Activated CD4-positive, alpha-beta T cell treated with anti-CD3 and anti-CD28 coated beads, Interleukin-2, amount 50 U/mL, for 48 hours (primary cell): ENCODE results near the gene PLEKHN1.
A peak's percentile ranks its signal among the peaks of the same experiment; 100 is the strongest.
"Not testable (repeated sequence)": the region's sequence is repeated elsewhere in the genome, so short reads cannot be mapped to it uniquely, and the experiment has no call there.

ENCODE experiments used
- DNase-seq, 2 experiments: peaks; one replicate each; pipeline ENCODE4 v3.0.0-alpha.2; 2020

Gene PLEKHN1

DNA sequence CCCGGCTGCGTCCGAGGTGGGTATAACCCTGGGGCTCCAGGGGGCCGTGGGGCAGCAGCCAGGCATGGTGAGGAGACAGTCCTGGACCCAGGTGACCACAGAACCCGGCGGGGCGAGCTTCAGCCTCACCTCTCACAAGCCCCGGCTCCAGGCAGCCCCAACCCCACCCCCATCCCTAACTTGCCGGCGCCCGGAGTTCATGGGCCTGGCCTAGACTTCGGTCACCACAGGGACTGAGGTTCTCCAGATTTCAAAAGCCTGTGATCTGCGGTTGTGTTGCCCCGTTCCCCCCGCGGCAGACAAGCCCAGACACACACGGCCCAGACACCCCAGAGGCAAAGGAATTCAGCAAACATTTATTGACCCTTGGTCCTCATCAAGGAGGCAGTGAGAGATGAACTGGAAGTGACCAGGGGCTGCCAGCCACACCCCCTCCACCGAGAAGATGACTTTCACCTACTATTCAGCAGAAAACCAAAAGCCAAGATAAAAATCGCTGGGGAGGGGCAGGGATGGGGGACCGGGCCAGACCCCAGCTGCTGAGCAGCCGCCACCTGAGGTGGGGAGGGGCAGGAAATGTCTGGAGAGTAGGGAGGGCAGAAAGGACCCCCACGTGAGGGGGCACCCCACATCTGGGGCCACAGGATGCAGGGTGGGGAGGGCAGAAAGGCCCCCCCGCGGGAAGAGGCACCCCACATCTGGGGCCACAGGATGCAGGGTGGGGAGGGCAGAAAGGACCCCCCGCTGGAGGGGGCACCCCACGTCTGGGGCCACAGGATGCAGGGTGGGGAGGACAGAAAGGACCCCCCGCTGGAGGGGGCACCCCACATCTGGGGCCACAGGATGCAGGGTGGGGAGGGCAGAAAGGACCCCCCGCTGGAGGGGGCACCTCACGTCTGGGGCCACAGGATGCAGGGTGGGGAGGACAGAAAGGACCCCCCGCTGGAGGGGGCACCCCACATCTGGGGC, 29.7 kb downstream of the PLEKHN1 start:
- no peak for DNase-seq

DNA sequence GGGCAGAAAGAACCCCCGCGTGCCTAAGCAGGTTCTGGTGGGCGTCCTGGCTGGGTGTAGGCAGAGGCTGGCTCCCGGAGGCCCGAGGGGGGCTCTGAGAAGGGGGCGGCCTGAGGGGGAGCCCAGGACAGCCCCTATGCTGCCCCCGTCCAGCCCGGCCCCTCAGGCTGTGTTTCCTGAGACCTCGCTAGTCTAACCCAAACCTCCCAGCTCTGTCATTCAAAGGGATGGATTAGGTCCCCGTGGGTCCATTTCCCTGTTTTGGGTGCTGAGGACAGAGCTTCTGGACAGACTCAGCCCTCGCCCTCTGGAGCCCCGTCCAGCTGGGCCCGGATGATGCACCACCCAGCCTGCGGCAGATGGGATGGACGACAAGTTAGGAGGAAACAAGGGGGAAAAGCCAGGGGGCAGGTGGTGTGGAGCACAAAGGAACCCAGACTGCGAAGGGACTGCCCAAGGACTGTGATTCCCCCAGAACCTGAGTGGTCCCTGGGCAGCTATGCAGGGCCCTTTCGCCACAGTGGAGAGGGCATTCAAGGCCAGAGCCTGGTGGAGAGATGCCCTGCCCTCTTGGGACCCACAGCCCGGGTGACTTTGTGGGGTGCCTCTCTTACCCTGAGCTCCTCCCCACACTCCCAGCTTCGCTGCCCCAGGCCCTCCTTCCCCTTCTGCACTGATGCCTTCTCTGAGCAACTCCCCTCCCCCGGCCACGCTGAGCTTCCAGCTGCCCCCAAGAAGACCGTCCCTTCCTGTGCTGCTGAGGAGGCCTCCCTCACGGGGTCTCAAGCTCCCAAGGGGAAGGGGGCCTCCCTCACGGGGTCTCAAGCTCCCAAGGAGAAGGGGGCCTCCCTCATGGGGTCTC, 30.8 kb downstream of the PLEKHN1 start:
- DNase-seq, result no peak

DNA sequence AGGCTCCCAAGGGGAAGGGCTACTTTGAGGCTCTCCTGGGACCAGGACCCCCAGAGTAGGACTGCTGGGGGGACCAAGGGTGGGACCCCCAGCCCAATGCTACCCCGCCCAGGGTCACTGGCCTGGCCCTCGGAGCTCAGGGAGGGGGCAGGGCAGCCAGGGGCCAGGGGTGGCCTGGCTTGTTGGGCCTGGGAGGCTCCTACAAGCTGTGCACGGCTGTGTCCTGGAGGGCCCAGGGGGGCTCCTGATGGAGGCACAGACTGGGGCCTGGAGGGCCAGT, 31.4 kb downstream of the PLEKHN1 start:
- DNase-seq, result no peak

DNA sequence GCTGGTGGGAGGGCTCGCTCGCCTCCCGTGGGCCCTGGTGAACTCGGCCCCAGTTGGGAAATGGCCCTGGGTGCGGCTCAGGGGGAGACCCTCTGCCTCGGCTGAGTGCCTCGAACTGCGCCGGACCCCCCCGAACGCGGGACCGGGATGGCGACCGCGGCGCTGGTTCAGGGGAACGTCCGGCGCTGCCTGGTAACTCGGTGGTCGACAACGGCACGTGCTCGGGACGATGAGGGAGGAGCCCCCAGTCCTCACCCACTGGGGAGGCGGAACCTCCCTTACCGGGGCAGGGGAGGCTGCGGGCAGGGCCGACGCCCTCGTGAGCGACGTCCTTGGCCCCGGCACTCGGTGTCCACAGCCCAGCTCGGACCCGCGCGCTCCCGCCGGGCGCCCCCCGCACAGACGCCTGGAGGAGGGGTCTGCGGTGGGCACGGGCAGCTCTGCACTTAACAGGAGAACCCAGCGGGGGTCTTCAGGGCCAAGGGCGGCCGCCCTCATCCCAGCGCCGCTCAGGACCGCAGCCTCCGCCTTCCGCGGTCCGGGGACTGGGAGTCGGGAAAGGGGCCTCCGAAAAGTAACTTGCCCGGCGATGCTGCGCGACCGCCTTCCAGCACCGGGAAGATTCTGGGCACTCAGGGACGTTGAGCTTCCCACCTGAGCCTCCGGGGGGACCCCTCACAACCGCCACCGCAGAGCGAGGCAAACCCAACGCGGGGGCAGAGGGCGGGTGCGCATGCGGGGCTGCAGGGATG, 31.9 kb downstream of the PLEKHN1 start:
- DNase-seq, result no peak

GRCh38 chr1:998745-998994, 32.4 kb downstream of the PLEKHN1 start:
- DNase-seq, result no peak

- peak in 1 of 2 experiments; percentile 24 for DNase-seq
Measured at GRCh38 chr1:998995-999724, 32.9 kb downstream of the PLEKHN1 start.

- DNase-seq, result peak; percentile 71 to 73
Measured at GRCh38 chr1:999725-1000356, 33.6 kb downstream of the PLEKHN1 start, which contains the start of gene HES4. TSS of gene HES4 (minus strand) at chr1:1000097. CDS start at chr1:999973, 124 bp downstream.

DNA sequence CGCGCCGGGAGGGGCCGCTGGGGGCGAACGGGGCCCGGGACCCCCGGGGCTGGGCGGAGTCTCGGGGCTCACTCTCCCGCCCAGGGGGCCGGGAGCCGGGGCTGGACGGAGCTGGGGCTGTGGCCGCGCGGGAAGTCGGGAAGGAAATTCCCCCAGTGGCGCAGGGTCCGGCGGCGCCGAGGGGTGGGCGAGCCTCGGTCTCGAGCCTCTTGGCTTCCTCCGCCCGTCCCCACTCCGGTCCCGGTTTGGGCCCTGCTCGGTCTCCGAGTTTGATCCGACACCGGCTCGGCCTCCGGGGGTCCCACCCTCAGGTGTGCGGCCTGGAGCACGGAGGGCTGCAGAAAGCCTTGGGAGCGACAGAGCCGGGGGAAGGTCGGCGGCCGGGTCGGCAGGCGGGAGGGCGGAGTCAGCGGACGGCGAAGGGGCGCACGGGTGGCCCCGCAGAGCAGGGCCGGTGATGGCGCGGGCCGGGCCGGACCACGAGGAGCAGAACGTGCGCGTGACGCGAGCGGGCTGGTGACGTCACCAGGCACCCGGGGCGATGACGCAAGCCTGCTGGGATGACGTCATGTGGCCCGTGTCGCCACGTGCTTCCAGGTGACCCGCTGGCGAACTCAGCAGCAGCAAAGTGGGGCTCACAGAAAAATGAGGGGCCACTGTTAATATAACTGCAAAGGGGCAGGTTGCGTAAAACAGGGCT, 34.2 kb downstream of the PLEKHN1 start:
- DNase-seq, result peak; percentile 68 to 69

DNA sequence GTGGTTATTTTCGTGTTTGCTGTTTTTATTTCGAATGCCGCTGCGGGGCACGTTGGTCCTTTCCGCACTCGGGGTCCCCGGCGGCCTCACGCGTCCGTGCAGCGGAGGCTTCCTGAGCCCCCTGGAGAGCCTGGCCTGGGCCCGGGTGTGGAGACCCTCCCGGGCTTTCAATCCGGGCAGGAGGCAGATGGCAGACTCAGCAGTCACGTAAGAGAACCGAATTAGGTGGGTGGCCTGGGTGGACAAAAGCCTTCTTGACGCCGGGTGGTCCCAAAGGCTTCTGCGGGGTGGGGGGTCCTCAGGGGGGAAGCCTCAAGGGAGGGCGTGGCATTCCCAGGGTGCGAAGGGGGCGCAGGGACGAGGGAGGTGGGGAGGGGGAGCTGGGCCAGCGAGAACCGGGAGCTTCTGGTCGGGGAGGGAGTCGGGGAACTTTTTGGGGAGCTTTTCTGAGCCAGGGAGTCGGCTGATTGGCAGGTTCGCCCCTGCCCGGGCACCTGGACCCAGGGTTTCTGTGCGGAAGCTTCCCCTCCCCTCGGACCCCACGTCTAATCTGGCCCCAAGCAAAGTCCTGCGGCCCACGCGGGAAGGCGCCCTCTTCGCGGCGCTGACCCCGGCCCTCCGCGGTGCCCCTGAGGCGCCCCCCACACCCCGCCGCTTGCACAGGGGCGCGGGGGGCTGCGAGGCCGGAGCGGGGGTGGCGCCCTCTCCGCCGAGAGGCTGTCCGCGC, 34.9 kb downstream of the PLEKHN1 start:
- DNase-seq, result no peak

GRCh38 chr1:1003618-1004419, 37.5 kb downstream of the PLEKHN1 start:
- no peak for DNase-seq

- DNase-seq, result no peak
Measured at GRCh38 chr1:1004420-1004779, 38.1 kb downstream of the PLEKHN1 start.

DNA sequence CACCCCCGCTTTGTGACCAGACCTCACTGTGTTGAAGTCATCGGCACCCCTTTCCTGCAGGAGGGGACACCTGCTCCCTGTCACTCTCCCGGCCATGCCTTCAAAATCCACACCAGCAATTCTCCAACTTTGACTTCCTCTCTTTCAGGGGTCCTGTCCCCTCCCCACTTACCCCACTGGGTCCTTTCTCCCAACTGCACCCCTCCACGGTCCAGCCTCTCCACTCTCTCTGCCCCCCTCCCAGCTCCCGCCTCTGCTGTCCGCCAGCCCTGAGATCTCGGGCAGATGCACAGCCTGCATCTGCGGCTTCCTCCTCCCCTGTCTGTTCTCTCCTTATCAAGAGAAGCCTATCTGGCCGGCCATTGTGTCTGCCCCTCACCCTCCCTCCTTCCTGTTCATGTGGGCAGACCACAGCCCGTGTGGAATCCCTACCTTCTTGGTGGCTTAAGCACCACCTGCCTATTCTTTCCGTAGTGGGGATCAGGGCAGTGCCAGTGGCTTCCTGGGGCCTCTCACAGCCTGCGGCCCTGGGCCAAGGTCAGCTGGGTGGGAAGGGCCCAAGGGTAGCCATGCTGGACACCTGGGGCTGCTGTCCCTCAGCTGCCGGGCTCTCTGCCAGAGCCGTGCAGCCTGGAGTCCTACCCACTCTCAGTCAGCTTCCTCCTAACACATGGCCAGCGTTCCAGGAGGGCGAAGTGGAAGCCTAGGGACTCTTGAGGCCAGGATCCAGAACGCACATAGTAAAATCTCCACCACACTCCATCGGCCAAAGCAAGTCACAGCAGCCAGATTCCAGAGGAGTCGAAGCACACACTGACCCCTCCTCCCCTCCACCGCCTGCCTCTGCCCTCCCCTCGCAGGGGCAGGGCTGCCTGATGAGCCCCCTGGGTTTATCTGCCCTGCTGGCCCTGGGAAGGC, 38.8 kb downstream of the PLEKHN1 start:
- no peak for DNase-seq

- no peak for DNase-seq
Measured at GRCh38 chr1:1005774-1006304, 39.6 kb downstream of the PLEKHN1 start.

DNA sequence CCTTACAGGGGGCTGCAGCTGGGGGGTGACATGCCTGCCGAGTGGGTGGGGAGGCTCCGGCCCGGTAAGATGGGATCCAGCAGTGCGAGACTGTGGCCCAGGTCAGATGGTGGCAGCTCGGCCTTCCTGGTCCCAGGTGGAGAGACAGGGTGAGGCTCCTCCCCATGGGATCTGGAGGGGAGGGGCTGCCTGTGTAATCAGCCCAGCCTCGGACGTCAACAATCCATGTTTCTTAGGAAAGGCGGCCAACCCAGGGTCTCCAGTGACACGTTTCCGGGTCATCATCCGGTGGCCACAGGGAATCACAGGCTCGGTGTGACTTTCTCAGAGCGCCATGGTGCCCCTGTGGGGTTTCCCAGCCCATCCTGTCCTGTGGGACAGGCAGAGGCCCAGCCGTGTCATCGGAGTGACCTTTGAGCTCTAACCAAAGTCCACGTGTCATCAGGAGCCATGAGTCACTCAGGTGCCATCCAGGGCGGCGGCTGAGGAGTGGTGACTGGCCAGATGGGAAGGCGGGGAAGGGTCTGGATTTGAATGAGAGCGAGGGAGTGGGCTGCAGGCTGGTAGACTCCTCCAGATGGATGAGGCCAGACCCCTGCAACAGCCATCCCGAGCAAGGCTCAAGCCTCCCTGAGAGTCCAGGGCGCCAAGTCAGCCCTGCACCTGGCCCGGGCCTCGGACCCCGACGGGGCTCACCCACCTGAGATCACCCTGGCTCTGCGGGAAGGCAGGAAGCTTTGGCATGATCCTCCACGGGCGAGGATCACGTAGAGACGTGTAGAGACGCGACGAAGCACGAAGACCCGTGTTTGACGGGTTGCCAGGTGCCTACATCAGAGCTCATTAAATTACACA, 40.2 kb downstream of the PLEKHN1 start:
- DNase-seq, result no peak

- not testable (repeated sequence) for DNase-seq
Measured at GRCh38 chr1:1010131-1010530, 43.8 kb downstream of the PLEKHN1 start.

GRCh38 chr1:1011396-1011949, 45.2 kb downstream of the PLEKHN1 start:
- DNase-seq, result no peak

DNA sequence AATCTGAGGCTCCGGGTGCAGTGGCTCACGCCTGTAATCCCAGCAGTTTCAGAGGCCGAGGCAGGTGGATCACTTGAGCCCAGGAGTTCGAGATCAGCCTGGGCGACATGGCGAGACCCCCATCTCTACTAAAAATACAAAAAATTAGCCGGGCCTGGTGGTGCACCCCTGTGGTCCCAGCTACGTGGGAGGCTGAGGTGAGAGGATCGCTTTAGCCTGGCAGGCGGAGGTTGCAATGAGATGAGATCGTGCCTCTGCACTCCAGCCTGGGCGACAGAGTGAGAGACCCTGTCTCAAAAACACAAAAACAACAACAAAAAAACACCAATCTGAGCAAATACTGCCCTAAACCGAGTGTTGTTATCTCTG, 46.4 kb downstream of the PLEKHN1 start:
- not testable (repeated sequence) for DNase-seq
